ENCODE measurements around the gene SELENOI. TPM values are rescaled to one million over a fixed set of nuclear protein-coding genes. Genes with fewer than 3 reads are reported as not detected.
"Not testable (repeated sequence)": the region's sequence is repeated elsewhere in the genome, so short reads cannot be mapped to it uniquely, and the experiment has no call there.

The SELENOI gene
- total and polyA plus RNA-seq, 8 donors, result 0.92 to 60.8 (median 4.5) TPM

GRCh38 chr2:26298638-26299393 is 47.1 kb upstream of the SELENOI start:
- intact Hi-C loops (cut with DNase I; ENCODE audit: low total_unique reads), result no loop called here
- peak in 2 of 3 donors; percentile 47 to 49 for TF ChIP-seq POLR2AphosphoS5 (IDR thresholded peaks at IDR 0.05)
- no peak for TF ChIP-seq EP300 (IDR thresholded peaks at IDR 0.05)
- peak in 1 of 4 donors; percentile 19 for TF ChIP-seq POLR2A (IDR thresholded peaks at IDR 0.05)
- no peaks in the 10 kb centered on the region for H3K9me3 ChIP-seq
- H3K27me3 ChIP-seq, result no peaks in the 10 kb centered on the region
- H3K36me3 ChIP-seq, result no peaks in the 10 kb centered on the region
- H3K4me3 ChIP-seq, result peak overlapping the region; percentile 51 to 60 (median 54)
- peak overlapping the region; percentile 80 to 93 (median 90) for H3K27ac ChIP-seq
- WGBS, 5 donors, result 3 to 6% (median 5%) methylated on average over 30 of the region's 30 CpGs
- peak; percentile 69 to 73 for DNase-seq
- peaks cover 8 to 32% (median 22%) of the 10 kb centered on the region in 4 donors for H3K4me1 ChIP-seq

GRCh38 chr2:26299471-26300101 is 46.4 kb upstream of the SELENOI start:
- intact Hi-C loops (cut with DNase I; ENCODE audit: low total_unique reads), result no loop called here

GRCh38 chr2:26300234-26300925 is 45.6 kb upstream of the SELENOI start:
- peaks cover 8 to 32% (median 22%) of the 10 kb centered on the region in 4 donors for H3K4me1 ChIP-seq
- H3K36me3 ChIP-seq, result no peaks in the 10 kb centered on the region
- H3K9me3 ChIP-seq, result no peaks in the 10 kb centered on the region
- H3K27me3 ChIP-seq, result no peaks in the 10 kb centered on the region
- TF ChIP-seq EP300 (IDR thresholded peaks at IDR 0.05), result no peak
- TF ChIP-seq CTCF (IDR thresholded peaks at IDR 0.05), result no peak
- TF ChIP-seq POLR2AphosphoS5 (IDR thresholded peaks at IDR 0.05), result no peak
- TF ChIP-seq POLR2A (IDR thresholded peaks at IDR 0.05), result no peak
- intact Hi-C loops (cut with DNase I; ENCODE audit: low total_unique reads), result no loop called here
- H3K27ac ChIP-seq, result peak overlapping the region; percentile 70 to 93 (median 90)
- peak overlapping the region; percentile 51 to 60 (median 54) for H3K4me3 ChIP-seq
- DNase-seq, result peak; percentile 60 to 69
- WGBS, 5 donors, result 36 to 39% (median 38%) methylated on average over 22 of the region's 22 CpGs

More at GRCh38 chr2:26299471-26300101, 46.4 kb upstream of the SELENOI start:
- Histone ChIP-seq H3K27ac (peak overlapping the region; percentile 80 to 93 (median 90)), H3K27me3 (no peaks in the 10 kb centered on the region), H3K4me3 (peak overlapping the region; percentile 51 to 60 (median 54)), H3K36me3 (no peaks in the 10 kb centered on the region), H3K9me3 (no peaks in the 10 kb centered on the region), H3K4me1 (peaks cover 8 to 32% (median 22%) of the 10 kb centered on the region in 4 donors)
- DNase-seq, result peak; percentile 41 to 86
- WGBS, 5 donors, result 1 to 6% (median 2%) methylated on average over 9 of the region's 9 CpGs
- no peak for TF ChIP-seq POLR2A (IDR thresholded peaks at IDR 0.05)
- no peak for TF ChIP-seq POLR2AphosphoS5 (IDR thresholded peaks at IDR 0.05)
- TF ChIP-seq CTCF (IDR thresholded peaks at IDR 0.05), result no peak
- TF ChIP-seq EP300 (IDR thresholded peaks at IDR 0.05), result no peak

GRCh38 chr2:26302846-26303245 is 43.1 kb upstream of the SELENOI start:
- Histone ChIP-seq H3K27ac (no peak overlapping the region), H3K4me3 (no peak overlapping the region), H3K4me1 (peaks cover 8 to 30% (median 22%) of the 10 kb centered on the region in 4 donors), H3K36me3 (no peaks in the 10 kb centered on the region), H3K27me3 (no peaks in the 10 kb centered on the region), H3K9me3 (no peaks in the 10 kb centered on the region)
- intact Hi-C loops (cut with DNase I; ENCODE audit: low total_unique reads), result no loop called here
- WGBS, 5 donors, result 41 to 60% (median 47%) methylated on average over 6 of the region's 6 CpGs
- peak in 1 of 2 donors; percentile 43 for DNase-seq
- no peak for TF ChIP-seq EP300 (IDR thresholded peaks at IDR 0.05)
- no peak for TF ChIP-seq POLR2AphosphoS5 (IDR thresholded peaks at IDR 0.05)
- no peak for TF ChIP-seq POLR2A (IDR thresholded peaks at IDR 0.05)
- no peak for TF ChIP-seq CTCF (IDR thresholded peaks at IDR 0.05)

GRCh38 chr2:26305094-26305493 is 40.8 kb upstream of the SELENOI start:
- H3K9me3 ChIP-seq; intact Hi-C loops (cut with DNase I; ENCODE audit: low total_unique reads); H3K27ac ChIP-seq; H3K27me3 ChIP-seq; H3K36me3 ChIP-seq; H3K4me3 ChIP-seq: not testable (repeated sequence)
- peaks cover 2 to 18% (median 10%) of the 10 kb centered on the region in 4 donors for H3K4me1 ChIP-seq
- DNase-seq, result peak in 1 of 2 donors; percentile 63
- 37 to 57% (median 44%) methylated on average over 7 of the region's 7 CpGs for WGBS, 5 donors
